Fibroblast of lung (primary cell): Measurements from ENCODE around the gene EPHB3.

Experiments used
- EZH2 ChIP-seq: IDR thresholded peaks from 2 replicates; pipeline ENCODE4 v1.5.1; 2012; ENCODE audit warnings: low read length, control low read depth, mild to moderate bottlenecking; ENCODE audit errors: missing control alignments
- TF ChIP-seq, protein P1 (sequence below), 2 donors: IDR thresholded peaks in 1 of 2; conservative IDR thresholded peaks in 1 of 2; 1 replicate in 1 of 2; 2 replicates in 1 of 2; pipeline ENCODE4 v1.5.1; 2011 to 2012; ENCODE audit warnings: low read length in 2 of 2, control low read depth in 1 of 2, inconsistent platforms in 1 of 2, low read depth in 1 of 2, mild to moderate bottlenecking in 1 of 2

DNA sequence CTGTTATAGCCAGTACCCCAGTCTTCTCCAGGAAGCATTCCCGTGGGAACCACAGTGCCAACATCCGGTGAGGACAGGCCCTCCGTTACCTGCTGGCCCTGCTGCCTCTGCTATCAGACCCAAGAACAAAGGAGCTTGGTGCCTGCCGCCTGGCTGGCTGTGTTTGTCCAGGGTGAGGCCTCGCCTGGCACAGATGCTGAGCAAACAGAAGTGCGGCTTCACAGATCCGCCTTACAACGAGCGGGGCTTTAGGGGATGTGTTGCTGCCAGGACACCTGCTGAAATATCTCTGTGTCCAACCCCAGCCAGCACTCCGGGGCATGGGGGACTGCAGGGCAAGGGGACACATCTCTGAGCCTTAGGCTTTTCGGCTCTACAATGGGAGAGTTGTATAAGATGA lies 2.2 kb upstream of the EPHB3 start:
- TF ChIP-seq, protein P1, sequence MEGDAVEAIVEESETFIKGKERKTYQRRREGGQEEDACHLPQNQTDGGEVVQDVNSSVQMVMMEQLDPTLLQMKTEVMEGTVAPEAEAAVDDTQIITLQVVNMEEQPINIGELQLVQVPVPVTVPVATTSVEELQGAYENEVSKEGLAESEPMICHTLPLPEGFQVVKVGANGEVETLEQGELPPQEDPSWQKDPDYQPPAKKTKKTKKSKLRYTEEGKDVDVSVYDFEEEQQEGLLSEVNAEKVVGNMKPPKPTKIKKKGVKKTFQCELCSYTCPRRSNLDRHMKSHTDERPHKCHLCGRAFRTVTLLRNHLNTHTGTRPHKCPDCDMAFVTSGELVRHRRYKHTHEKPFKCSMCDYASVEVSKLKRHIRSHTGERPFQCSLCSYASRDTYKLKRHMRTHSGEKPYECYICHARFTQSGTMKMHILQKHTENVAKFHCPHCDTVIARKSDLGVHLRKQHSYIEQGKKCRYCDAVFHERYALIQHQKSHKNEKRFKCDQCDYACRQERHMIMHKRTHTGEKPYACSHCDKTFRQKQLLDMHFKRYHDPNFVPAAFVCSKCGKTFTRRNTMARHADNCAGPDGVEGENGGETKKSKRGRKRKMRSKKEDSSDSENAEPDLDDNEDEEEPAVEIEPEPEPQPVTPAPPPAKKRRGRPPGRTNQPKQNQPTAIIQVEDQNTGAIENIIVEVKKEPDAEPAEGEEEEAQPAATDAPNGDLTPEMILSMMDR (conservative IDR thresholded peaks at IDR 0.05 in 1 of 2, IDR thresholded peaks at IDR 0.05 in 1 of 2; ENCODE audit: low read depth in 1 of 2, low read length in 2 of 2), result no peak
- no peak for TF ChIP-seq EZH2
